Heart right ventricle (tissue), 16 donors: ENCODE measurements around the gene GUCY2C. TPM values are rescaled to one million over a fixed set of nuclear protein-coding genes. Genes with fewer than 3 reads are reported as not detected.

Source experiments
- ATAC-seq, 8 donors: fragments of 200-7000 bp; cut with Tn5 transposase; one replicate each; pipeline ENCODE4 v1.9.1; 2020; ENCODE audit warnings: mild to moderate bottlenecking in 8 of 8, moderate library complexity in 8 of 8, moderate number of reproducible peaks in 1 of 8
- DNase-seq, 2 donors: peaks; one replicate each; pipeline ENCODE4 v3.0.0-alpha.2; 2020
- H3K27ac ChIP-seq, 10 donors: fragments of 200-600 bp; sonication (generic) in 2 of 10; one replicate each; pipeline versions ENCODE4 v1.5.0 to v1.8.0; 2020 to 2022; ENCODE audit warnings: mild to moderate bottlenecking in 3 of 10
- H3K27me3 ChIP-seq, 7 donors: fragments of 200-600 bp; one replicate each; pipeline ENCODE4 v1.8.0; 2021 to 2022; ENCODE audit warnings: mild to moderate bottlenecking in 2 of 7
- H3K36me3 ChIP-seq, 9 donors: fragments of 200-600 bp; sonication (generic) in 1 of 9; one replicate each; pipeline versions ENCODE4 v1.5.0 to v1.8.0; 2020 to 2022; ENCODE audit warnings: mild to moderate bottlenecking in 2 of 9
- H3K4me1 ChIP-seq, 9 donors: fragments of 200-600 bp; sonication (generic) in 1 of 9; one replicate each; pipeline versions ENCODE4 v1.5.0 to v1.8.0; 2020 to 2022; ENCODE audit warnings: mild to moderate bottlenecking in 4 of 9
- H3K4me3 ChIP-seq, 10 donors: fragments of 200-600 bp; sonication (generic) in 2 of 10; one replicate each; pipeline versions ENCODE4 v1.5.0 to v1.8.0; 2020 to 2022; ENCODE audit warnings: mild to moderate bottlenecking in 7 of 10, moderate library complexity in 2 of 10
- H3K9me3 ChIP-seq, 11 donors: fragments of 200-600 bp in 10 of 11; sonication (generic) in 2 of 11; one replicate each; pipeline versions ENCODE4 v1.5.0 to v1.8.0; 2013 to 2022; ENCODE audit warnings: mild to moderate bottlenecking in 2 of 11, control low read depth in 1 of 11, moderate library complexity in 1 of 11
- WGBS, 2 donors: extraction: QIAGEN DNeasy Blood & Tissue Kit; methylation state at CpG; one replicate each; pipeline ENCODE4 v1.1.7; 2013; ENCODE audit warnings: inconsistent platforms in 1 of 2; 5-methylcytosine and 5-hydroxymethylcytosine counted together
- intact Hi-C, 10 donors: fragments of 100-400 bp; cut with DNase I; formaldehyde crosslinking; loops; one replicate each; pipeline versions ENCODE4 v1.11.1 to v1.14.2; 2022
- polyA plus RNA-seq, 2 donors: library from polyadenylated mRNA; stranded (reverse); fragments of 200-250 nt; gene quantifications; one replicate each; pipeline ENCODE4 v1.2.3, GENCODE V29; 2013
- total RNA-seq, 10 donors: library from RNA; stranded (reverse); fragmentation: NEBNext Ultra II Directional in 3 of 10; extraction: Animal tissue kit (Norgen Biotek cat#: 25700) in 3 of 10; gene quantifications; one replicate each; pipeline versions ENCODE4 v1.2.1 to v1.2.4, GENCODE V29; 2021 to 2023
- TF ChIP-seq, protein P1 (sequence below), 9 donors: fragments of 200-600 bp; sonication (generic) in 2 of 9; IDR thresholded peaks; one replicate each; pipeline versions ENCODE4 v1.5.0 to v1.8.0; 2021 to 2022; ENCODE audit warnings: antibody characterized with exemption in 9 of 9, mild to moderate bottlenecking in 5 of 9, moderate library complexity in 1 of 9
- donor health status: Arrhythmogenic right ventricular cardiomyopathy.
- donor health status: ischemic (EF 13 %, LVEDD 7.1; RV severe dilation, severe dysfunction).
- donor health status: healthy with polysubstance abuse.
- donor health status: DM: no; HTN: yes; CAD: no.
- donor health status: DM: no; HTN: no; CAD: no.
- donor health status: ischemic (EF 25% LVEDD 6.9; RV normal size, moderate dysfunction).
- donor health status: ischemic (EF 25% LVEDD 5.7; RV mildly dilated, moderate dysfunction).
- donor health status: healthy.
- donor health status: DM: yes; HTN: yes; CAD: no.
- donor health status: Ischemic cardiomyopathy.
- donor health status: ischemic (EF 35%, LVEDD 5.7; RV mildly dilated, moderate dysfunction).
- donor health status: nonischemic (EF 11% LVEDD 7.7; RV severe dilation, severe dysfunction).
- donor health status: DM: yes; HTN: yes; CAD: no.
- donor health status: PGD.
- donor health status: ischemic (EF 29% LVEDD 5.4; RV normal size, mild dysfunction).
- donor health status: nonischemic (EF 23%, LVEDD 6.1; RV moderate dilation, normal function).

GUCY2C gene
- total and polyA plus RNA-seq, 12 donors: 0.01 to 0.15 (median 0.06) TPM; not detected in 9

DNA sequence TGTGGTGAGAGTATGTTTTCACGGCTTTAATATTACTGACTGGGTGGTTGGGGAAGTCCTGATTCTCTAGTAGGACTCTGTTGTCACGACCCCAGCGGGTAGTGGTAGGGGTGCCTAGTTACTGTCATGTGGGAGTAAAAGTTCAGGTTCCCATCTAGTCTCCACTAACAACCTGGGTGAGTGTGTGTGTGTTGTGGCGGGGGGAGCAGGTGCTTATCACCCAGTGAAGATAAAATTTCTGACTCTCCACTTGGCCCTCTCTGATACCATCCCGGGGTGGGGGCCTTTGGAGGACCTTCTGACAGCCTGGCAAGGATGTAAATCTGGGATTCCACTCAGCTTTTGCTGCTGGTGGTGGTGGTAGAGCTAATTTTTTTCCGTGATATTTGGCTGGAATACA, 35.4 kb upstream of the GUCY2C start:
- DNase-seq (no peak), ATAC-seq (no peak)
- Histone ChIP-seq H3K9me3 (peaks cover 0 to 24% (median 11%) of the 10 kb centered on the region in 11 donors), H3K36me3 (no peaks in the 10 kb centered on the region), H3K27ac (no peak overlapping the region), H3K27me3 (no peaks in the 10 kb centered on the region), H3K4me1 (no peaks in the 10 kb centered on the region), H3K4me3 (no peak overlapping the region)
- intact Hi-C loops: no loop called here
- 49 to 51% methylated on average over 6 of the region's 6 CpGs for WGBS, 2 donors
- TF ChIP-seq, protein P1, sequence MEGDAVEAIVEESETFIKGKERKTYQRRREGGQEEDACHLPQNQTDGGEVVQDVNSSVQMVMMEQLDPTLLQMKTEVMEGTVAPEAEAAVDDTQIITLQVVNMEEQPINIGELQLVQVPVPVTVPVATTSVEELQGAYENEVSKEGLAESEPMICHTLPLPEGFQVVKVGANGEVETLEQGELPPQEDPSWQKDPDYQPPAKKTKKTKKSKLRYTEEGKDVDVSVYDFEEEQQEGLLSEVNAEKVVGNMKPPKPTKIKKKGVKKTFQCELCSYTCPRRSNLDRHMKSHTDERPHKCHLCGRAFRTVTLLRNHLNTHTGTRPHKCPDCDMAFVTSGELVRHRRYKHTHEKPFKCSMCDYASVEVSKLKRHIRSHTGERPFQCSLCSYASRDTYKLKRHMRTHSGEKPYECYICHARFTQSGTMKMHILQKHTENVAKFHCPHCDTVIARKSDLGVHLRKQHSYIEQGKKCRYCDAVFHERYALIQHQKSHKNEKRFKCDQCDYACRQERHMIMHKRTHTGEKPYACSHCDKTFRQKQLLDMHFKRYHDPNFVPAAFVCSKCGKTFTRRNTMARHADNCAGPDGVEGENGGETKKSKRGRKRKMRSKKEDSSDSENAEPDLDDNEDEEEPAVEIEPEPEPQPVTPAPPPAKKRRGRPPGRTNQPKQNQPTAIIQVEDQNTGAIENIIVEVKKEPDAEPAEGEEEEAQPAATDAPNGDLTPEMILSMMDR (IDR thresholded peaks at IDR 0.05): no peak

DNA sequence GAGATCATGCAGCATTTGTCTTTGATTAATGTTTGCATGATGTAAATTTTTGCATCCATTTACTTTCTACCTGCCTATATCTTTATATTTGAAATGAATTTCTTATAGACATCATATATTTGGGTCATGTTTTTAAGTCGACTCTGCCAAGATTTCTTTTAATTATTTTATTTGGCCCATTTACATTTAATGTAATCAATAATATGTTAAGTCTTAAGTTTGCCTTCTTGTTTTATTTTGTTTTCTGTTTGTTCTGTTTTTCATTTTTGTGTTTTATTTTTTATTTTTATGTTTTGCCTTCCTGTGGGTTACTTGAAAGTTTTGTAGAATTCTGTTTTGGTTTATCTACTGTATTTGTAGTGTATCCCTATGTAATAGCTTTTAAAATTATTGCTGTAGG, 33.2 kb upstream of the GUCY2C start:
- intact Hi-C loops: loop anchor here in 5 of 10 donors (5.0 to 10.0 kb wide), 3 partner anchors 265 to 495 kb away; partner anchors contain the start of gene RERG (in 1 of the 5)
- Histone ChIP-seq H3K27ac (no peak overlapping the region), H3K4me3 (no peak overlapping the region), H3K36me3 (no peaks in the 10 kb centered on the region), H3K4me1 (no peaks in the 10 kb centered on the region), H3K27me3 (no peaks in the 10 kb centered on the region), H3K9me3 (peaks cover 0 to 30% (median 11%) of the 10 kb centered on the region in 11 donors)
- 93 to 100% methylated on average over 1 of the region's 1 CpG for WGBS, 2 donors
- TF ChIP-seq, protein P1 (IDR thresholded peaks at IDR 0.05): no peak
- no peak for DNase-seq
- ATAC-seq: no peak

DNA sequence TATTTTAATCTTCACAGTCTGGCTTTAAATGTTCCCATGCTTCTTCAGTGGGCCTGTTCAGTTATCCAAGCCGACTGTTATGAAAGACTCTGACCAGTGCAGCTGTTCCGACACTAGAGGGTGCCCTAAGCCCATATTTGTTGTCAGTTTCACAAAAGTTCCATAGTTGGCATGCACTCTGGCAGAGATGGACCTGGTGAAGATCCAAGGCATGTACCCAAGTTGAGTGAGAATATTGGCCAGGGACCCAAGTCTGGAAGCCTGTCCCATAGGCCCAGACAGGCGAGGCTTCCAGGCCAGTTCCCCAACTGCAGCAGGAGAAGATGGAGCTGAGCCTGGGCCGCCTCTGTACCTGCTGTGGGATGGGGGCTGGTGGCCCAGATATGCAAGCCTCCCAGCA, 27.4 kb upstream of the GUCY2C start:
- WGBS, 2 donors: 42 to 54% methylated on average over 4 of the region's 4 CpGs
- intact Hi-C loops: loop anchor here in 8 of 10 donors (5.0 to 10.0 kb wide), 4 partner anchors 124 to 501 kb away; partner anchors contain the start of gene RERG (in 1 of the 8)

DNA sequence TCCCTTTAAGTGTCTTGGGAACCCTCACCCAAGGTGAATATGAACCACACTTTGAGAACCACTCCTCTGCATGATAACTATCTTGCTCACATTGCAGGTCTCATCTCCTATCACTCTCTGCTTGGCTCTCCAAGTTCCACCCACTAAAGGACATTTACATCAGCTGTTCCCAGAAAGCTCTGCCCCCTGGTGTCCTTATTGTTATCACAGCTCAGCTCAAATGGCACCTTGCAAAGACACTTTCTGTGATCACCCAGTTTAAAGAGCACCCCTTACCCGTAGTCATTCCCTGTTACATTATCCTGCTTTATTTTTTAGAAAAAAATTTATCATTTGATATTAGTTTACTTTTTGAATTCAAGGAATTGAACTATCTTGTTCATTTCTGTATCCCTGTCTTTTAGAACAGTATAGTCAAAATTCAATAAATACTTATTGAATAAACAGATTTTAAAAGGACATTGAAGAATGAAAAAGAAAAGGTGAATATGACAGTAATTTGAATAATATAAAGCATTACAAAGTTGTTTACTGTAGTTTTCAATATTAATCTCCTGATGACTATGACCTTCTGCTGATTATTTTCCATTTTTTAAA, 20.5 kb upstream of the GUCY2C start:
- intact Hi-C loops: loop anchor here in 4 of 10 donors (2.0 to 10.0 kb wide), 4 partner anchors 82 to 478 kb away; no protein-coding TSS in a partner anchor
- Histone ChIP-seq H3K4me1 (no peaks in the 10 kb centered on the region), H3K9me3 (peaks cover 0 to 6% (median 0%) of the 10 kb centered on the region in 11 donors), H3K36me3 (no peaks in the 10 kb centered on the region), H3K27ac (no peak overlapping the region), H3K4me3 (no peak overlapping the region), H3K27me3 (no peaks in the 10 kb centered on the region)
- ATAC-seq: peak in 2 of 8 donors; percentile 41 to 62
- DNase-seq: peak in 1 of 2 donors; percentile 18
- TF ChIP-seq, protein P1 (IDR thresholded peaks at IDR 0.05): peak; percentile 17 to 67 (median 56)
- 44 to 53% methylated on average over 1 of the region's 1 CpG for WGBS, 2 donors

More for the DNA sequence above, 27.4 kb upstream of the GUCY2C start:
- no peaks in the 10 kb centered on the region for H3K36me3 ChIP-seq
- no peak overlapping the region for H3K27ac ChIP-seq
- TF ChIP-seq, protein P1 (IDR thresholded peaks at IDR 0.05): peak; percentile 41 to 76 (median 65)
- H3K27me3 ChIP-seq: no peaks in the 10 kb centered on the region
- no peak overlapping the region for H3K4me3 ChIP-seq
- ATAC-seq: peak; percentile 67 to 98 (median 84)
- peaks cover 0 to 16% (median 5%) of the 10 kb centered on the region in 11 donors for H3K9me3 ChIP-seq
- no peaks in the 10 kb centered on the region for H3K4me1 ChIP-seq
- DNase-seq: peak; percentile 26 to 58
